ENCODE measurements around the gene BRPF3. TPM values are rescaled to one million over a fixed set of nuclear protein-coding genes. Genes with fewer than 3 reads are reported as not detected.
A peak's percentile ranks its signal among the peaks of the same experiment; 100 is the strongest.

Gene BRPF3
- total RNA-seq, 3 donors from 2014 or later: 74.8 to 84.6 (median 75.9) TPM

- no peaks in the 10 kb centered on the region for H3K36me3 ChIP-seq (ENCODE audit: low read depth)
- peaks cover 18% of the 10 kb centered on the region for H3K4me1 ChIP-seq (ENCODE audit: low read depth)
- intact Hi-C loops (cut with DNase I, micrococcal nuclease): no loop called here
- TF ChIP-seq CTCF (IDR thresholded peaks at IDR 0.05): no peak
- no peak for ATAC-seq
- DNase-seq: no peak
- H3K4me3 ChIP-seq: no peak overlapping the region
- H3K9me3 ChIP-seq: no peaks in the 10 kb centered on the region
Measured at GRCh38 chr6:36230371-36230770, 33.8 kb downstream of the BRPF3 start.

GRCh38 chr6:36232172-36232571, 35.6 kb downstream of the BRPF3 start:
- ATAC-seq: no peak
- DNase-seq: no peak
- Histone ChIP-seq H3K4me3 (no peak overlapping the region), H3K9me3 (no peaks in the 10 kb centered on the region), H3K4me1 (ENCODE audit: low read depth) (peaks cover 12% of the 10 kb centered on the region), H3K36me3 (ENCODE audit: low read depth) (no peaks in the 10 kb centered on the region)
- intact Hi-C loops (cut with DNase I, micrococcal nuclease): no loop called here
- TF ChIP-seq CTCF (IDR thresholded peaks at IDR 0.05): no peak

- intact Hi-C loops (cut with DNase I, micrococcal nuclease): no loop called here
Measured at GRCh38 chr6:36235309-36235708, 38.8 kb downstream of the BRPF3 start.

GRCh38 chr6:36235862-36236261, 39.3 kb downstream of the BRPF3 start:
- DNase-seq: no peak
- intact Hi-C loops (cut with DNase I, micrococcal nuclease): no loop called here
- Histone ChIP-seq H3K36me3 (ENCODE audit: low read depth) (no peaks in the 10 kb centered on the region), H3K4me3 (no peak overlapping the region), H3K9me3 (no peaks in the 10 kb centered on the region), H3K4me1 (ENCODE audit: low read depth) (no peaks in the 10 kb centered on the region)
- ATAC-seq: no peak
- TF ChIP-seq CTCF (IDR thresholded peaks at IDR 0.05): no peak

More at GRCh38 chr6:36235309-36235708, 38.8 kb downstream of the BRPF3 start:
- Histone ChIP-seq H3K36me3 (ENCODE audit: low read depth) (no peaks in the 10 kb centered on the region), H3K4me1 (ENCODE audit: low read depth) (no peaks in the 10 kb centered on the region), H3K9me3 (no peaks in the 10 kb centered on the region), H3K4me3 (no peak overlapping the region)
- peak; percentile 89 for ATAC-seq
- TF ChIP-seq CTCF (IDR thresholded peaks at IDR 0.05): no peak
- peak in 1 of 3 donors; percentile 43 for DNase-seq

- Histone ChIP-seq H3K4me1 (ENCODE audit: low read depth) (no peaks in the 10 kb centered on the region), H3K9me3 (no peaks in the 10 kb centered on the region), H3K36me3 (ENCODE audit: low read depth) (no peaks in the 10 kb centered on the region), H3K4me3 (no peak overlapping the region)
- no peak for TF ChIP-seq CTCF (IDR thresholded peaks at IDR 0.05)
- intact Hi-C loops (cut with DNase I, micrococcal nuclease): no loop called here
- no peak for DNase-seq
- no peak for ATAC-seq
Measured at GRCh38 chr6:36239774-36240173, 43.2 kb downstream of the BRPF3 start.

GRCh38 chr6:36241728-36242127, 45.2 kb downstream of the BRPF3 start:
- no peak for ATAC-seq

More at GRCh38 chr6:36241728-36242127, 45.2 kb downstream of the BRPF3 start:
- Histone ChIP-seq H3K9me3 (no peaks in the 10 kb centered on the region), H3K36me3 (ENCODE audit: low read depth) (no peaks in the 10 kb centered on the region), H3K4me1 (ENCODE audit: low read depth) (peaks cover 5% of the 10 kb centered on the region), H3K4me3 (no peak overlapping the region)
- TF ChIP-seq CTCF (IDR thresholded peaks at IDR 0.05): no peak
- intact Hi-C loops (cut with DNase I, micrococcal nuclease): no loop called here
- no peak for DNase-seq

Measured in mucosa of descending colon (tissue), 3 donors.